ENCODE measurements around the gene TDP1. TPM values are rescaled to one million over a fixed set of nuclear protein-coding genes. Genes with fewer than 3 reads are reported as not detected.

TDP1 gene
- total and polyA plus RNA-seq, 2 experiments from 2014 or later = 12.1 to 19.4 TPM

GRCh38 chr14:89957376-89957775 is 1.6 kb downstream of the TDP1 start:
- no peaks in the 10 kb centered on the region for H3K9me2 ChIP-seq (replicated peaks; ENCODE audit: insufficient read depth)
- H4K20me1 ChIP-seq (ENCODE audit: insufficient read depth, poor library complexity, severe bottlenecking) = no peaks in the 10 kb centered on the region
- H3K79me2 ChIP-seq = peaks cover 24% of the 10 kb centered on the region
- no peak overlapping the region for H2AFZ ChIP-seq
- no peak for DNase-seq (ENCODE audit: low spot score)
- no peaks in the 10 kb centered on the region for H3K27me3 ChIP-seq
- TF ChIP-seq, protein P1, sequence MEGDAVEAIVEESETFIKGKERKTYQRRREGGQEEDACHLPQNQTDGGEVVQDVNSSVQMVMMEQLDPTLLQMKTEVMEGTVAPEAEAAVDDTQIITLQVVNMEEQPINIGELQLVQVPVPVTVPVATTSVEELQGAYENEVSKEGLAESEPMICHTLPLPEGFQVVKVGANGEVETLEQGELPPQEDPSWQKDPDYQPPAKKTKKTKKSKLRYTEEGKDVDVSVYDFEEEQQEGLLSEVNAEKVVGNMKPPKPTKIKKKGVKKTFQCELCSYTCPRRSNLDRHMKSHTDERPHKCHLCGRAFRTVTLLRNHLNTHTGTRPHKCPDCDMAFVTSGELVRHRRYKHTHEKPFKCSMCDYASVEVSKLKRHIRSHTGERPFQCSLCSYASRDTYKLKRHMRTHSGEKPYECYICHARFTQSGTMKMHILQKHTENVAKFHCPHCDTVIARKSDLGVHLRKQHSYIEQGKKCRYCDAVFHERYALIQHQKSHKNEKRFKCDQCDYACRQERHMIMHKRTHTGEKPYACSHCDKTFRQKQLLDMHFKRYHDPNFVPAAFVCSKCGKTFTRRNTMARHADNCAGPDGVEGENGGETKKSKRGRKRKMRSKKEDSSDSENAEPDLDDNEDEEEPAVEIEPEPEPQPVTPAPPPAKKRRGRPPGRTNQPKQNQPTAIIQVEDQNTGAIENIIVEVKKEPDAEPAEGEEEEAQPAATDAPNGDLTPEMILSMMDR (IDR thresholded peaks at IDR 0.05; ENCODE audit: poor library complexity) = no peak
- TF ChIP-seq EZH2phosphoT487 (IDR thresholded peaks at IDR 0.05; ENCODE audit: low read depth, severe bottlenecking, unreplicated experiment) (no peak), EZH2 (IDR thresholded peaks at IDR 0.05; ENCODE audit: borderline replicate concordance) (no peak)
- 72% methylated on average over 1 of the region's 1 CpG for WGBS (ENCODE audit: low lambda C conversion rate, missing lambda C conversion rate)
- H3K27ac ChIP-seq = no peak overlapping the region
- H3K4me2 ChIP-seq = peak overlapping the region; percentile 83
- no peaks in the 10 kb centered on the region for H3K36me3 ChIP-seq (replicated peaks; ENCODE audit: insufficient read depth, low read depth)
- no peak overlapping the region for H3K4me3 ChIP-seq
- peaks cover 16% of the 10 kb centered on the region for H3K4me1 ChIP-seq (ENCODE audit: insufficient read depth)
- no peaks in the 10 kb centered on the region for H3K9me3 ChIP-seq (ENCODE audit: low read depth)

DNA sequence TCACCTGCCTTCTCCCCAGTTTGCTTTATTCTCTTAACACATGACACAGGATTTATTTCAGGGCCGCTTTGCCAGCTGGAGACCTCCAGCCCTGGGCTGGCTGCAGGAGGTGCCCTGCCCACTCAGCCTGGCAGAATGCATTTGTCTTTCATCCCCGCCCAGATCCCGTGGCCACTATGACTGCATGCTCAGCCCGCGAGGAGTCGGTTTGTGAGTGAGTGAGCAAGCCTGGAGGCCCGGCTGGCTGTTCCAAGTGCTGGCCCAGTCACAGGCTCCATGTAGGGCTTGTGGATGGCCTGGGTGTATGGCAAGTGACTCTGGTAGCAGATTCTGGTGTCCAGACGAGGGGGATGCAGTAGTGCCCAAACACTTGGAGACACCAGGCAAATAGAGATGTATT is 2.1 kb downstream of the TDP1 start:
- Histone ChIP-seq H3K36me3 (replicated peaks; ENCODE audit: insufficient read depth, low read depth) (no peaks in the 10 kb centered on the region), H3K27ac (no peak overlapping the region), H3K4me2 (peak overlapping the region; percentile 83), H3K9me3 (ENCODE audit: low read depth) (no peaks in the 10 kb centered on the region), H3K9me2 (replicated peaks; ENCODE audit: insufficient read depth) (no peaks in the 10 kb centered on the region), H3K4me1 (ENCODE audit: insufficient read depth) (peaks cover 16% of the 10 kb centered on the region), H3K4me3 (no peak overlapping the region), H4K20me1 (ENCODE audit: insufficient read depth, poor library complexity, severe bottlenecking) (no peaks in the 10 kb centered on the region), H3K79me2 (peaks cover 24% of the 10 kb centered on the region), H2AFZ (no peak overlapping the region), H3K27me3 (no peaks in the 10 kb centered on the region)
- no peak for DNase-seq (ENCODE audit: low spot score)
- TF ChIP-seq EZH2 (IDR thresholded peaks at IDR 0.05; ENCODE audit: borderline replicate concordance) (no peak), EZH2phosphoT487 (IDR thresholded peaks at IDR 0.05; ENCODE audit: low read depth, severe bottlenecking, unreplicated experiment) (no peak)
- TF ChIP-seq, protein P1 (IDR thresholded peaks at IDR 0.05; ENCODE audit: poor library complexity) = no peak
- 89% methylated on average over 8 of the region's 8 CpGs for WGBS (ENCODE audit: low lambda C conversion rate, missing lambda C conversion rate)

DNA sequence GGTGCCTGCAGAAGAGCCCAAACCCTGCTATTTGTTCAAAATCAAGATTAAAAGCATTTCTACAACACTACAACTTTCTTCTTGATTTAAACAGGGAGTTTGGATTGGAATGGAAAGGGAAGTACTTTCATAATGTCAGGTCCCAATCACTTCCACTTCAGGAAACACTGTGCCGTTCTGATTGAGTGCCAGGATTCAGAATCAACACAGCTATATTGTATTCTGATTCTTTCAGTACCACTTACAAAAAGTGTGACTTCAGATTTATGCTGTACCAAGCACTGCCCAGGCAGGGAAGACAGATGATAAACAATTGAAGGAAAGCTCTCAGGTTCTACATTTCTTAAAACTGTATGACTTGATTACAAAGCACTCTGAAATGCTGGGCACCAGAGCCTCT is 3.2 kb downstream of the TDP1 start:
- Histone ChIP-seq H3K27ac (no peak overlapping the region), H3K79me2 (peaks cover 24% of the 10 kb centered on the region)

More for the DNA sequence above, 3.2 kb downstream of the TDP1 start:
- no peak overlapping the region for H3K4me2 ChIP-seq
- no peak for DNase-seq (ENCODE audit: low spot score)
- H3K9me2 ChIP-seq (replicated peaks; ENCODE audit: insufficient read depth) = no peaks in the 10 kb centered on the region
- H3K4me3 ChIP-seq = no peak overlapping the region
- no peaks in the 10 kb centered on the region for H3K9me3 ChIP-seq (ENCODE audit: low read depth)
- H2AFZ ChIP-seq = no peak overlapping the region
- no peaks in the 10 kb centered on the region for H3K27me3 ChIP-seq
- peaks cover 10% of the 10 kb centered on the region for H3K4me1 ChIP-seq (ENCODE audit: insufficient read depth)
- TF ChIP-seq, protein P1 (IDR thresholded peaks at IDR 0.05; ENCODE audit: poor library complexity) = no peak
- TF ChIP-seq EZH2phosphoT487 (IDR thresholded peaks at IDR 0.05; ENCODE audit: low read depth, severe bottlenecking, unreplicated experiment) (no peak), EZH2 (IDR thresholded peaks at IDR 0.05; ENCODE audit: borderline replicate concordance) (no peak)
- whole genome bisulfite sequencing (ENCODE audit: low lambda C conversion rate, missing lambda C conversion rate) = 100% methylated on average over 1 of the region's 1 CpG
- no peaks in the 10 kb centered on the region for H3K36me3 ChIP-seq (replicated peaks; ENCODE audit: insufficient read depth, low read depth)
- no peaks in the 10 kb centered on the region for H4K20me1 ChIP-seq (ENCODE audit: insufficient read depth, poor library complexity, severe bottlenecking)
